ENCODE results near the gene ZNF892.

DNA sequence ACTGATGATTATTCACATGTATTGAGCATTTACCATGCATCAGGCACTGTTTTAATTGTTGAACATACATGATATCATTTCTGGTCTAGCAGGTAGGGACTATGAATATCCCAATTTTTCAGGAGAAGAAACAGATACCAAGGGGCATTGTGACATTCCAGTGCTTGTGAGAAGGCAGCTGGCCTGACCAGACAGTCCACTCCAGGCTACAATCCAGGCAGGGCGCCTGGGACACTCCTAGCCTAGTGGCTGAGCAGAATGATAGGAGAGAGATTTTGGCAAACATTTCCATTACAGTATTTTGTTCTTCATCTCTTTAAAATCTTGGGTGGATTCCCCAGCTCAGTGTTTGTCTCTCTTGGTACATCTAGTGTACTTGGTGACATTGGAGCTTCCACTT, 24.9 kb downstream of the ZNF892 start:
- TF ChIP-seq, protein P1, sequence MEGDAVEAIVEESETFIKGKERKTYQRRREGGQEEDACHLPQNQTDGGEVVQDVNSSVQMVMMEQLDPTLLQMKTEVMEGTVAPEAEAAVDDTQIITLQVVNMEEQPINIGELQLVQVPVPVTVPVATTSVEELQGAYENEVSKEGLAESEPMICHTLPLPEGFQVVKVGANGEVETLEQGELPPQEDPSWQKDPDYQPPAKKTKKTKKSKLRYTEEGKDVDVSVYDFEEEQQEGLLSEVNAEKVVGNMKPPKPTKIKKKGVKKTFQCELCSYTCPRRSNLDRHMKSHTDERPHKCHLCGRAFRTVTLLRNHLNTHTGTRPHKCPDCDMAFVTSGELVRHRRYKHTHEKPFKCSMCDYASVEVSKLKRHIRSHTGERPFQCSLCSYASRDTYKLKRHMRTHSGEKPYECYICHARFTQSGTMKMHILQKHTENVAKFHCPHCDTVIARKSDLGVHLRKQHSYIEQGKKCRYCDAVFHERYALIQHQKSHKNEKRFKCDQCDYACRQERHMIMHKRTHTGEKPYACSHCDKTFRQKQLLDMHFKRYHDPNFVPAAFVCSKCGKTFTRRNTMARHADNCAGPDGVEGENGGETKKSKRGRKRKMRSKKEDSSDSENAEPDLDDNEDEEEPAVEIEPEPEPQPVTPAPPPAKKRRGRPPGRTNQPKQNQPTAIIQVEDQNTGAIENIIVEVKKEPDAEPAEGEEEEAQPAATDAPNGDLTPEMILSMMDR (conservative IDR thresholded peaks at IDR 0.05; ENCODE audit: low read length), result no peak
- no peak for TF ChIP-seq EZH2phosphoT487 (IDR thresholded peaks at IDR 0.05; ENCODE audit: borderline replicate concordance)

Measured in Loucy (cell line).